ENCODE measurements around the gene SPG21.

- TF ChIP-seq CBX5 (CRISPR knock-in tag; IDR thresholded peaks at IDR 0.05; ENCODE audit: borderline replicate concordance) (no peak), ZNF24 (IDR thresholded peaks at IDR 0.05) (no peak), ZBTB39 (CRISPR knock-in tag; IDR thresholded peaks at IDR 0.05) (no peak), CTCF (CRISPR knock-in tag; IDR thresholded peaks at IDR 0.05) (no peak), ZBTB33 (CRISPR knock-in tag; IDR thresholded peaks at IDR 0.05) (no peak), HDAC6 (IDR thresholded peaks at IDR 0.05; ENCODE audit: low read depth, low read length) (no peak), RARG (CRISPR knock-in tag; IDR thresholded peaks at IDR 0.05; ENCODE audit: low read depth) (no peak), IRF9 (CRISPR knock-in tag; IDR thresholded peaks at IDR 0.05; ENCODE audit: borderline replicate concordance) (no peak), PCBP2 (optimal IDR thresholded peaks at IDR 0.05; ENCODE audit: low read depth, low read length, poor library complexity, severe bottlenecking) (no peak), DZIP1 (CRISPR knock-in tag; IDR thresholded peaks at IDR 0.05) (no peak), POLR2A (IDR thresholded peaks at IDR 0.05; ENCODE audit: insufficient read depth in 1 of 2, low read depth in 2 of 2, low read length in 2 of 2) (no peak), MTA3 (CRISPR knock-in tag; IDR thresholded peaks at IDR 0.05) (no peak)
Observed at GRCh38 chr15:64925335-64926330, 64.1 kb downstream of the SPG21 start.
